ENCODE results near the gene MBNL3. TPM values are rescaled to one million over a fixed set of nuclear protein-coding genes. Genes with fewer than 3 reads are reported as not detected.
A peak's percentile ranks its signal among the peaks of the same experiment; 100 is the strongest.

MBNL3 gene
- total RNA-seq, 2 donors from 2014 or later = 3.5 to 8.1 TPM

GRCh38 chrX:132481449-132481848 is 7.4 kb downstream of the MBNL3 start:
- ATAC-seq (ENCODE audit: insufficient number of reproducible peaks, low FRiP score, low read depth) = no peak
- no peak for DNase-seq (ENCODE audit: low spot score)
- Histone ChIP-seq H3K4me1 (ENCODE audit: control insufficient read depth in 1 of 2, low read depth in 2 of 2) (no peaks in the 10 kb centered on the region), H3K4me3 (no peak overlapping the region), H3K27ac (peak overlapping the region in 1 of 2 donors; percentile 38), H3K36me3 (no peaks in the 10 kb centered on the region), H3K9me3 (no peaks in the 10 kb centered on the region), H3K27me3 (replicated peaks; ENCODE audit: insufficient read depth) (no peaks in the 10 kb centered on the region)
- TF ChIP-seq, protein P1, sequence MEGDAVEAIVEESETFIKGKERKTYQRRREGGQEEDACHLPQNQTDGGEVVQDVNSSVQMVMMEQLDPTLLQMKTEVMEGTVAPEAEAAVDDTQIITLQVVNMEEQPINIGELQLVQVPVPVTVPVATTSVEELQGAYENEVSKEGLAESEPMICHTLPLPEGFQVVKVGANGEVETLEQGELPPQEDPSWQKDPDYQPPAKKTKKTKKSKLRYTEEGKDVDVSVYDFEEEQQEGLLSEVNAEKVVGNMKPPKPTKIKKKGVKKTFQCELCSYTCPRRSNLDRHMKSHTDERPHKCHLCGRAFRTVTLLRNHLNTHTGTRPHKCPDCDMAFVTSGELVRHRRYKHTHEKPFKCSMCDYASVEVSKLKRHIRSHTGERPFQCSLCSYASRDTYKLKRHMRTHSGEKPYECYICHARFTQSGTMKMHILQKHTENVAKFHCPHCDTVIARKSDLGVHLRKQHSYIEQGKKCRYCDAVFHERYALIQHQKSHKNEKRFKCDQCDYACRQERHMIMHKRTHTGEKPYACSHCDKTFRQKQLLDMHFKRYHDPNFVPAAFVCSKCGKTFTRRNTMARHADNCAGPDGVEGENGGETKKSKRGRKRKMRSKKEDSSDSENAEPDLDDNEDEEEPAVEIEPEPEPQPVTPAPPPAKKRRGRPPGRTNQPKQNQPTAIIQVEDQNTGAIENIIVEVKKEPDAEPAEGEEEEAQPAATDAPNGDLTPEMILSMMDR (IDR thresholded peaks at IDR 0.05) = no peak

DNA sequence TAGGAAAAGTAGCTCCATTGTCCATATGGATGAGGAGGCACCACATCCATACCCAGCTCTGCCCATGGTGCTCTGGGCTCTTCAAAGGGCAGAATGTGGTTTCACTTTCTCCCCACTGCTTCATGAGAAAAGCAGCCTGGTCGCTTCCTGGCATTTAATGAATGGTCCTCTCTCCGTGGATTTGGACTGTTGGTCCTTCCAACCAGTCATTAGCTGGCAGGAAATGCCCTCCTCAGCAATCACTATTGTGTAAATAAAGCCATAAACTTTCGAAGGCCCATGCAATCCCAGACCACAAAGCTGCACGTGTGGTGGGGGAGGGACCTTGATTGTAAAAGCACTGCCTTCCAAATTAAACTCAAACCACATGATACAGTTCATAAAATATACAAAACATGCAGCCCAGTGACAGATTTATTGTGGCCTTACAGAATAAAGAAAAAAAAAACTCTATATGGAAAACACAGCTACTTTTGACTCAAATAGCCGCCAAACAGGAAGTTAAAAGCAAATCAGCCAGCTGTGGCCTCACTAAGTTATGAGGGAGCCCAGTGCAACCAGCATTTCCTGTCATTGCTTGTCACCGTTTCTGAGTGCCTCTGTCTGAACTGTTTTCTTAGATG is 8.1 kb downstream of the MBNL3 start:
- H3K36me3 ChIP-seq = no peaks in the 10 kb centered on the region
- ATAC-seq (ENCODE audit: insufficient number of reproducible peaks, low FRiP score, low read depth) = no peak
- H3K4me1 ChIP-seq (ENCODE audit: control insufficient read depth in 1 of 2, low read depth in 2 of 2) = no peaks in the 10 kb centered on the region
- no peaks in the 10 kb centered on the region for H3K9me3 ChIP-seq
- H3K27me3 ChIP-seq (replicated peaks; ENCODE audit: insufficient read depth) = no peaks in the 10 kb centered on the region
- TF ChIP-seq, protein P1 (IDR thresholded peaks at IDR 0.05) = no peak
- DNase-seq (ENCODE audit: low spot score) = no peak
- H3K4me3 ChIP-seq = peak overlapping the region; percentile 64
- peak overlapping the region in 1 of 2 donors; percentile 38 for H3K27ac ChIP-seq

- no peaks in the 10 kb centered on the region for H3K4me1 ChIP-seq (ENCODE audit: control insufficient read depth in 1 of 2, low read depth in 2 of 2)
- H3K36me3 ChIP-seq = no peaks in the 10 kb centered on the region
- TF ChIP-seq, protein P1 (IDR thresholded peaks at IDR 0.05) = no peak
- no peak overlapping the region for H3K4me3 ChIP-seq
- H3K27me3 ChIP-seq (replicated peaks; ENCODE audit: insufficient read depth) = no peaks in the 10 kb centered on the region
- no peaks in the 10 kb centered on the region for H3K9me3 ChIP-seq
- DNase-seq (ENCODE audit: low spot score) = no peak
- ATAC-seq (ENCODE audit: insufficient number of reproducible peaks, low FRiP score, low read depth) = no peak
- no peak overlapping the region for H3K27ac ChIP-seq
Measured at GRCh38 chrX:132474544-132475248, 14.1 kb downstream of the MBNL3 start.

- ATAC-seq (ENCODE audit: insufficient number of reproducible peaks, low FRiP score, low read depth) (no peak), DNase-seq (ENCODE audit: low spot score) (no peak)
- Histone ChIP-seq H3K36me3 (no peaks in the 10 kb centered on the region), H3K9me3 (no peaks in the 10 kb centered on the region), H3K27me3 (replicated peaks; ENCODE audit: insufficient read depth) (no peaks in the 10 kb centered on the region), H3K4me3 (no peak overlapping the region), H3K27ac (no peak overlapping the region), H3K4me1 (ENCODE audit: control insufficient read depth in 1 of 2, low read depth in 2 of 2) (no peaks in the 10 kb centered on the region)
- TF ChIP-seq, protein P1 (IDR thresholded peaks at IDR 0.05) = no peak
Measured at GRCh38 chrX:132472397-132472796, 16.4 kb downstream of the MBNL3 start.

DNA sequence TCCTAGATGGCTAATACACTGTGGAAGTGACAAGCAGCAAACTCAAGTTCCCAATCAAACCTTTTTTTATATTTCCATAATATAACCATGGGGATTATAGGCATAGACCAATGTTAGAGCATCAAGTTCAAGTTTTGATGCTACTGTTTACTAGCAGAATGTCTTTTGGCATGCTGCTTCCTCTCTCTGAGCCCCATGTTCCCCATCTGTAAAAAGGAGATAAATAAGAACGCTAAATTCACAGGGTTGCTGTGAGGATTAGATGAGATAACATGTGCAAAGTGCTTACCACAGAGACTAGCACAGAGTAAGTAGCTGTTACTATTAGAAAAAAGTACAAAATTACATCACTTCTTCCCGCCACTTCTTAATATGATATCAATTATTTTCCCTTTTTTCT is 18.0 kb downstream of the MBNL3 start:
- no peaks in the 10 kb centered on the region for H3K36me3 ChIP-seq
- ATAC-seq (ENCODE audit: insufficient number of reproducible peaks, low FRiP score, low read depth) (no peak), DNase-seq (ENCODE audit: low spot score) (no peak)
- TF ChIP-seq, protein P1 (IDR thresholded peaks at IDR 0.05) = no peak
- H3K4me3 ChIP-seq = no peak overlapping the region
- H3K9me3 ChIP-seq = no peaks in the 10 kb centered on the region
- no peak overlapping the region for H3K27ac ChIP-seq
- H3K4me1 ChIP-seq (ENCODE audit: control insufficient read depth in 1 of 2, low read depth in 2 of 2) = no peaks in the 10 kb centered on the region
- H3K27me3 ChIP-seq (replicated peaks; ENCODE audit: insufficient read depth) = no peaks in the 10 kb centered on the region

Data from thoracic aorta (tissue), 2 donors.